Measurements from ENCODE around the gene PCBP3.

- TF ChIP-seq CTCF (IDR thresholded peaks at IDR 0.05) (no peak), POLR2A (IDR thresholded peaks at IDR 0.05) (no peak)
These were observed 204.3 kb downstream of the PCBP3 start for GRCh38 chr21:45847870-45848269.

All from lower leg skin (tissue), 3 donors.